Ishikawa (cell line): Measurements from ENCODE around the gene MYLIP.

Experiments used
- CEBPB ChIP-seq: IDR thresholded peaks from 2 replicates; pipeline ENCODE4 v1.6.1; 2012
- CREB1 ChIP-seq: IDR thresholded peaks from 2 replicates; pipeline ENCODE4 v1.6.1; 2012; ENCODE audit warnings: low read depth
- EGR1 ChIP-seq: IDR thresholded peaks from 2 replicates; pipeline ENCODE4 v1.6.1; 2012
- EP300 ChIP-seq: IDR thresholded peaks from 2 replicates; pipeline ENCODE4 v1.6.1; 2012; ENCODE audit warnings: borderline replicate concordance
- FOXM1 ChIP-seq: IDR thresholded peaks from 2 replicates; pipeline ENCODE4 v1.6.1; 2012; ENCODE audit warnings: low read depth, borderline replicate concordance
- NFIC ChIP-seq: IDR thresholded peaks from 2 replicates; pipeline ENCODE4 v1.6.1; 2012
- RAD21 ChIP-seq: IDR thresholded peaks from 2 replicates; pipeline ENCODE4 v1.6.1; 2012; ENCODE audit warnings: low read depth
- TAF1 ChIP-seq: IDR thresholded peaks from 2 replicates; pipeline ENCODE4 v1.6.1; 2012; ENCODE audit warnings: low read depth, mild to moderate bottlenecking
- TCF12 ChIP-seq: IDR thresholded peaks from 2 replicates; pipeline ENCODE4 v1.6.1; 2012; ENCODE audit warnings: low read depth
- TEAD4 ChIP-seq: IDR thresholded peaks from 2 replicates; pipeline ENCODE4 v1.6.1; 2012
- YY1 ChIP-seq: IDR thresholded peaks from 2 replicates; pipeline ENCODE4 v1.6.1; 2012; ENCODE audit warnings: low read depth
- ZBTB7A ChIP-seq: IDR thresholded peaks from 2 replicates; pipeline ENCODE4 v1.6.1; 2012; ENCODE audit warnings: low read depth
- TF ChIP-seq, protein P1 (sequence below): IDR thresholded peaks from 2 replicates; pipeline ENCODE4 v1.6.1; 2012; ENCODE audit warnings: low read depth, mild to moderate bottlenecking
- TF ChIP-seq, protein P2 (sequence below): IDR thresholded peaks from 2 replicates; pipeline ENCODE4 v1.6.1; 2012
- TF ChIP-seq, protein P3 (sequence below): IDR thresholded peaks from 2 replicates; pipeline ENCODE4 v1.6.1; 2012

MYLIP gene

DNA sequence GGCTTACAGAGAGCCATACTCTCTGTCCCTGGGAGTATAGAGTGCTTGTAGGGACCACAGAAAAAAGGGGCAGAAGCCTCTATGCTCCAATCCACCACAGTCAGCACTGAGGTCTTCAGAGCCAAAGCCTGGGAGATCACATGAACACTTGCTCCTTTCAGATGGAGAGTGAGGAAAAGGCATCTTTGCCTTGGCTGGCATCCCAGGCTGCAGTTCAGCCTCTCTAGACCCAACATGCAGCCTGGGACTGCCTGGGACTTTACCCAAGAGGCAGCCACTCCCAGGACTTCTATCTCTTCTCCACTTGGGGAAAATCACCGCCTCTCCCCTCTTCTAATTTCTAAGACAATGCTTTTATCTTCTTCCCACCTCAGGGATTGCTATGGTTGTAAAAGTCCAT, 46.5 kb upstream of the MYLIP start:
- no peak for TF ChIP-seq TAF1

DNA sequence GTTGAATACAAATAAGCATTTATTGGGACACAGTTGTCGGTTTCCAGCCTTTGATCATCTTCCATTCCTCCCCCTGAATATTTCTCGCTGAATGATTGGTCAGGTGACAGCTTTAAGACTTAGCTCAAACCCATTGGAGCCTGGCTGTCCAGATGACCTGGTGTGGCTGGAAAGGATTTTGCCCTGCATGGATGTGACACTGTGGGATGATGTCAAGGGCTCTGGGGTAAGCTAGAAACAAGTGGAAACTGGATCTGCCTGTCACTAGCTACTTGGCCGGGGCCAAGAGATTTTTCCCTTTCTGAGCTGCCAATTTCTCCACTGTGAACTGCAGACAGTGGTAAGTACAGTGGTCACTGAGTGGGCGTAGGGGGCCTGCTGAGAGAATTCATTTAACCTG, 41.9 kb upstream of the MYLIP start:
- TF ChIP-seq FOXM1 (no peak), YY1 (no peak)

DNA sequence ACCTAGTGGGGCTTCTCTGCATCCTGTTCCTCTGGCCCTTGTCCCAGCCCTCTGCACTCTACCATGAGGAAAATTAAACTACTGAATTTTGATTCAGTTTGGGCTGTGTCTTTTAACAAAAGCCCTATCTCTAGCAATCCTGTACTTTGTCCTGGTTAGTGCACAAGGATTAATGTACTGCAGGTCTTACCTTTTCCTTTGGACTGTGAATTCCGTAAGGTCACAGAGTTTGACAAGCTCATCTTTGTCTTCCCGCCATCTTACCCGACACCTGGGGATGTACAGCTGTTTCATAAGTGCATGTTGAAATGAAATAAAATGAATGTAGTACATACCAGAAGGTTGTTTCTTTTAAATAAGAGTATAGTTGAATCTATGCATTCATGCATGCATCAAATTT, 41.5 kb upstream of the MYLIP start:
- TF ChIP-seq TCF12, result no peak
- TF ChIP-seq TAF1, result no peak
- TF ChIP-seq CREB1, result no peak
- no peak for TF ChIP-seq RAD21
- no peak for TF ChIP-seq EP300
- no peak for TF ChIP-seq NFIC
- no peak for TF ChIP-seq ZBTB7A
- TF ChIP-seq TEAD4, result no peak
- no peak for TF ChIP-seq YY1
- TF ChIP-seq CEBPB, result no peak
- TF ChIP-seq EGR1, result no peak
- TF ChIP-seq, protein P1, sequence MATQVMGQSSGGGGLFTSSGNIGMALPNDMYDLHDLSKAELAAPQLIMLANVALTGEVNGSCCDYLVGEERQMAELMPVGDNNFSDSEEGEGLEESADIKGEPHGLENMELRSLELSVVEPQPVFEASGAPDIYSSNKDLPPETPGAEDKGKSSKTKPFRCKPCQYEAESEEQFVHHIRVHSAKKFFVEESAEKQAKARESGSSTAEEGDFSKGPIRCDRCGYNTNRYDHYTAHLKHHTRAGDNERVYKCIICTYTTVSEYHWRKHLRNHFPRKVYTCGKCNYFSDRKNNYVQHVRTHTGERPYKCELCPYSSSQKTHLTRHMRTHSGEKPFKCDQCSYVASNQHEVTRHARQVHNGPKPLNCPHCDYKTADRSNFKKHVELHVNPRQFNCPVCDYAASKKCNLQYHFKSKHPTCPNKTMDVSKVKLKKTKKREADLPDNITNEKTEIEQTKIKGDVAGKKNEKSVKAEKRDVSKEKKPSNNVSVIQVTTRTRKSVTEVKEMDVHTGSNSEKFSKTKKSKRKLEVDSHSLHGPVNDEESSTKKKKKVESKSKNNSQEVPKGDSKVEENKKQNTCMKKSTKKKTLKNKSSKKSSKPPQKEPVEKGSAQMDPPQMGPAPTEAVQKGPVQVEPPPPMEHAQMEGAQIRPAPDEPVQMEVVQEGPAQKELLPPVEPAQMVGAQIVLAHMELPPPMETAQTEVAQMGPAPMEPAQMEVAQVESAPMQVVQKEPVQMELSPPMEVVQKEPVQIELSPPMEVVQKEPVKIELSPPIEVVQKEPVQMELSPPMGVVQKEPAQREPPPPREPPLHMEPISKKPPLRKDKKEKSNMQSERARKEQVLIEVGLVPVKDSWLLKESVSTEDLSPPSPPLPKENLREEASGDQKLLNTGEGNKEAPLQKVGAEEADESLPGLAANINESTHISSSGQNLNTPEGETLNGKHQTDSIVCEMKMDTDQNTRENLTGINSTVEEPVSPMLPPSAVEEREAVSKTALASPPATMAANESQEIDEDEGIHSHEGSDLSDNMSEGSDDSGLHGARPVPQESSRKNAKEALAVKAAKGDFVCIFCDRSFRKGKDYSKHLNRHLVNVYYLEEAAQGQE, result no peak
- TF ChIP-seq, protein P2, sequence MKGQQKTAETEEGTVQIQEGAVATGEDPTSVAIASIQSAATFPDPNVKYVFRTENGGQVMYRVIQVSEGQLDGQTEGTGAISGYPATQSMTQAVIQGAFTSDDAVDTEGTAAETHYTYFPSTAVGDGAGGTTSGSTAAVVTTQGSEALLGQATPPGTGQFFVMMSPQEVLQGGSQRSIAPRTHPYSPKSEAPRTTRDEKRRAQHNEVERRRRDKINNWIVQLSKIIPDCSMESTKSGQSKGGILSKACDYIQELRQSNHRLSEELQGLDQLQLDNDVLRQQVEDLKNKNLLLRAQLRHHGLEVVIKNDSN, result no peak

DNA sequence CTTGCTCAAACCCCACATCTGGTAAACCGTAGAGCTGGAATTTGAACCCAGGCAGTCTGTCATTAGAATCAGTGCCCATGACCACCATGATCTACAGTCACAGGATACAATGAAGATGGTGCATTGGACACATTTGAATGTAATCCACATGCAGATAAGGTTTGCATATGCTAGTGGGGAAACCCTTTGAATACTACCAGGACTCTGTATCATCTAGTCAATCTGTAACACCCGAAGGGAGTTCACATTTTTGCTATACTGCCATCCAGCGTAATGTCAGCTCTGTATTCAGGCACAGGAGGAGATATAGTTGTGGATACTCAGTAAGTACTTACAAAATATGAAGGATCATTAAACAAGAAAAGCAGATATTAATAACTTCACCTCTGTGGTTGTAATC, 40.5 kb upstream of the MYLIP start:
- TF ChIP-seq EGR1, result no peak
- TF ChIP-seq, protein P2, result no peak
- no peak for TF ChIP-seq ZBTB7A
- TF ChIP-seq TAF1, result no peak
- TF ChIP-seq TEAD4, result no peak
- TF ChIP-seq, protein P1, result no peak
- no peak for TF ChIP-seq NFIC
- no peak for TF ChIP-seq CREB1
- TF ChIP-seq FOXM1, result no peak
- TF ChIP-seq EP300, result no peak
- TF ChIP-seq CEBPB, result no peak
- TF ChIP-seq, protein P3, sequence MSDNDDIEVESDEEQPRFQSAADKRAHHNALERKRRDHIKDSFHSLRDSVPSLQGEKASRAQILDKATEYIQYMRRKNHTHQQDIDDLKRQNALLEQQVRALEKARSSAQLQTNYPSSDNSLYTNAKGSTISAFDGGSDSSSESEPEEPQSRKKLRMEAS, result no peak
- no peak for TF ChIP-seq YY1
- no peak for TF ChIP-seq RAD21
- TF ChIP-seq TCF12, result no peak

DNA sequence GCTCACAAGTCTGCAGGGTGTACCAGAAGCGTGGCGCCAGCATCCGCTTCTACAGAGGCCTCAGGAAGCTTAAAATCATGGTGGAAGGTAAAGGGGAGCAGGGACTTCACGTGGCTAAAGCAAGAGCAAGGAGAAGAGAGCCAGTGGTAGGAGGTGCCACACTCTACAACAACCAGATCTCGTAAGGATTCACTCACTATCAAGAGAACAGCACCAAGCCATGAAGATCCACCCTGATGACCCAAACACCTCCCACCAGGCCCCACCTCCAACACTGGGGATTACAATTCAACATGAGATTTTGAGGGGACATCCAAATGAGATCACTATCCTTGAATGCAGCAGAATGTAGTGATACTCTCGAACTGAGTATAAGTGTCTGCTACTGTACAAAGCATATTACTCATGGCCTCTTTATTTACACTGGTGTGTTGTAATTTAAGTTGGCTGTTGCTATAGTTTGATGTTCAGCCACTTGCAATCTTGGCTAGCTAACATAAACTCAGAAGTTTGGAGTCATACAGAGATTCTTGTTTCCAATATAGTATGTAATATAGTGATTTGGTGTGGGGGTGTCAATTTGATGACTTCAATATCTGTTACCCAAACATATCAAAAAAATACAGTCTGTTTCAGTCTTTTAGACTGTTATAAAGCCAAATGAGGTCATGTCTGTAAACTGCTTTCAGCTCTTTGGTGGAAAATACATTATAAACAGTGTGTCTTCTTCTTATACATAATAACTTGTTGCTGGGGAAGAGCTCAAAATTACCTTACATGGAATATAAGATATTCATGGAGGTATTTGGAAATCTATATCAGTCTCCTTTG, 39.4 kb upstream of the MYLIP start:
- no peak for TF ChIP-seq RAD21
- TF ChIP-seq CEBPB, result no peak

DNA sequence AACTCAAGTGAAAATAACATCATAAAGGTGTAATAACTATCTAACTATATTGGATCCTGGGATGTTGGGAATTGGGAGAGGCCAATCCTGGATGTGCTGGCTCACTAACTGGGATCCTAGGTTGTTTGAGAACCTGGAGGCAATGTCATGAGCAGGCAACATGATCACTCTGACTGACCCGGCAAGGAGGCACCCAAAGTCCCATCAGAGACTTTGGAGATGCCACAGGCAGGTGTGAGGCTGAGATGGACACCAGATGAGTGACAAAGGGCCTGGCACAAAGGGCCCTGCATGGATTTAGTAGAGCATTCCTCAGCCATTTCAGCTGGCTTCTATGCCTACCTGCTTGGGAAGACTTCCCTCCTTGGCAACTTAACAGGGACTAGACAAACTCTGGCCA, 38.4 kb upstream of the MYLIP start:
- TF ChIP-seq YY1 (no peak), CEBPB (no peak), TEAD4 (no peak), EGR1 (no peak), CREB1 (no peak), FOXM1 (no peak), TAF1 (no peak)
- TF ChIP-seq, protein P3, result no peak

DNA sequence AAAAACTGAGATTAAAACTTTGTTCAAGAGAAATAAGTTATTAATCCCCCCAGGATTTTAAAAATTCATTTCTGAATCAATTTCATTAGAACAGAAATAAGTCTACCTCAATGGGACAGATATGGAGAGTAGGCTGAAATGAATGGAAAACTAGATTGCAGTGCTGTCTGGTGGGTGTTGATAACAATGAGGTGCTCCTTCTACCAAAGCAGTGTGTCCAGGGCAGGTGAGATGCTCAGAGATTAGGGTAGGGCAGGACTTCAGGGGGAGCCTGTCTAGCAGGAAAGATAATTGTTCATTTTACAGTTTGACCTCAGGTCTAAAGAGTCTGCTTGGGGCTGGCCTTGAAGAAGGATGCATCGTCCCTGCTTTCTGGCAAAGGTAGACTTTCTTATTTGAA, 38.0 kb upstream of the MYLIP start:
- no peak for TF ChIP-seq TCF12
- TF ChIP-seq EP300, result no peak
- TF ChIP-seq, protein P3, result no peak
- TF ChIP-seq RAD21, result no peak
- TF ChIP-seq, protein P2, result no peak
- no peak for TF ChIP-seq CREB1
- TF ChIP-seq CEBPB, result no peak
- TF ChIP-seq FOXM1, result no peak
- TF ChIP-seq YY1, result no peak
- no peak for TF ChIP-seq ZBTB7A
- TF ChIP-seq, protein P1, result no peak
